HepG2 (cell line): ENCODE measurements around the gene L2HGDH. TPM values are rescaled to one million over a fixed set of nuclear protein-coding genes. Genes with fewer than 3 reads are reported as not detected.

Source experiments
- ATAC-seq: fragments of 200-7000 bp; cut with Tn5 transposase; 3 replicates; pipeline ENCODE4 v1.9.1; 2020; ENCODE audit warnings: mild to moderate bottlenecking, moderate library complexity
- BruUV-seq: library from RNA; stranded (reverse); fragments of 400-500 nt; replicated peaks from 2 replicates; lab custom pipeline; 2021; lab: Mats Ljungman, UMichigan
- CTCF ChIA-PET: fragments of 300-600 bp; formaldehyde crosslinking; extraction: SDS; loops from one replicate; lab custom pipeline; 2021; ENCODE audit warnings: low total read pairs, inconsistent platforms, low intra/inter-chr PET ratio; lab: Yijun Ruan, JAX
- POLR2A ChIA-PET: fragments of 350-600 bp; sonication (Branson Sonifier 250); formaldehyde crosslinking; loops from one replicate; lab custom pipeline; 2020; ENCODE audit warnings: antibody characterized with exemption, inconsistent platforms; lab: Yijun Ruan, JAX
- DNase-seq: peaks from one replicate; pipeline ENCODE4 v3.0.0-alpha.2; 2015; ENCODE audit warnings: low spot score
- FAIRE-seq: peaks from 3 replicates; lab custom pipeline; 2011; peaks lifted over from hg19 to GRCh38; lab: Jason Lieb, UNC
- H2AFZ ChIP-seq: one replicate; pipeline ENCODE4 v1.6.1; 2011; ENCODE audit warnings: low read length, inconsistent platforms
- H3K27ac ChIP-seq: fragments of 300-600 bp; 3 replicates; pipeline ENCODE4 v1.8.0; 2011; ENCODE audit warnings: mixed run types, mild to moderate bottlenecking, mixed read lengths, low read length, inconsistent platforms; ENCODE audit not compliant: insufficient read depth; ENCODE audit errors: extremely low read length
- H3K27me3 ChIP-seq, 2 experiments: fragments of 200-600 bp in 1 of 2; 2 replicates in 1 of 2; 3 replicates in 1 of 2; pipeline versions ENCODE4 v1.6.0 to v1.8.0; 2011; ENCODE audit warnings: low read length in 2 of 2, mild to moderate bottlenecking in 2 of 2, moderate library complexity in 2 of 2, inconsistent platforms in 1 of 2; ENCODE audit not compliant: insufficient read depth in 2 of 2, control insufficient read depth in 1 of 2
- H3K36me3 ChIP-seq, 2 experiments: fragments of 200-600 bp in 1 of 2; replicated peaks in 1 of 2; 2 replicates in 1 of 2; 3 replicates in 1 of 2; pipeline versions ENCODE4 v1.5.1 to v1.8.0; 2011; ENCODE audit warnings: low read length in 2 of 2, inconsistent platforms in 1 of 2; ENCODE audit not compliant: insufficient read depth in 2 of 2, control insufficient read depth in 1 of 2
- H3K4me1 ChIP-seq: 2 replicates; pipeline ENCODE4 v1.5.1; 2012; ENCODE audit warnings: low read length, inconsistent platforms; ENCODE audit not compliant: insufficient read depth
- H3K4me2 ChIP-seq: 2 replicates; pipeline ENCODE4 v1.6.0; 2011; ENCODE audit warnings: low read depth, low read length, inconsistent platforms
- H3K4me3 ChIP-seq, 3 experiments: fragments of 200-600 bp in 1 of 3; sonication (generic), shearing (Covaris generic) in 1 of 3; replicated peaks in 1 of 3; 2 replicates each; pipeline ENCODE4 v1.5.1; 2011 to 2016; ENCODE audit warnings: low read length in 3 of 3, inconsistent platforms in 2 of 3, low read depth in 2 of 3, mild to moderate bottlenecking in 2 of 3, control low read depth in 1 of 3, mixed read lengths in 1 of 3; ENCODE audit not compliant: insufficient read depth in 1 of 3
- H3K79me2 ChIP-seq: one replicate; pipeline ENCODE4 v1.6.1; 2011; ENCODE audit warnings: low read length, inconsistent platforms; ENCODE audit not compliant: insufficient read depth
- H3K9ac ChIP-seq: 2 replicates; pipeline ENCODE4 v1.6.0; 2011; ENCODE audit warnings: mild to moderate bottlenecking, low read depth, low read length, inconsistent platforms; ENCODE audit not compliant: insufficient read depth
- H3K9me3 ChIP-seq: 2 replicates; pipeline ENCODE4 v1.5.1; 2012; ENCODE audit warnings: mild to moderate bottlenecking, low read length
- H4K20me1 ChIP-seq: 2 replicates; pipeline ENCODE4 v1.6.0; 2011; ENCODE audit warnings: inconsistent platforms, mild to moderate bottlenecking, low read length, moderate library complexity; ENCODE audit not compliant: insufficient read depth
- ATF7-NPFF ChIP-seq: sonication (generic); formaldehyde crosslinking; IDR thresholded peaks from 2 replicates; pipeline ENCODE4 v1.8.1; 2023; ENCODE audit warnings: mild to moderate bottlenecking, low read depth, missing genetic modification reagents, moderate library complexity
- HNRNPUL1 ChIP-seq: fragments of 200-400 bp; formaldehyde crosslinking; IDR thresholded peaks from 2 replicates; pipeline ENCODE4 v1.6.1; 2017; ENCODE audit warnings: low read depth, mild to moderate bottlenecking, low read length, moderate library complexity
- KDM5B ChIP-seq: sonication (generic); formaldehyde crosslinking; IDR thresholded peaks from 2 replicates; pipeline ENCODE4 v1.4.0; 2020; ENCODE audit warnings: missing genetic modification reagents, mild to moderate bottlenecking, borderline replicate concordance
- NFKB2 ChIP-seq: sonication (generic); formaldehyde crosslinking; IDR thresholded peaks from 2 replicates; pipeline ENCODE4 v1.4.0; 2020; ENCODE audit warnings: missing genetic modification reagents, borderline replicate concordance
- PHF5A ChIP-seq: IDR thresholded peaks from one replicate; pipeline ENCODE4 v1.6.1; 2018; ENCODE audit warnings: low read depth, missing genetic modification reagents; ENCODE audit not compliant: unreplicated experiment
- PRMT3 ChIP-seq: sonication (generic); formaldehyde crosslinking; IDR thresholded peaks from 2 replicates; pipeline ENCODE4 v1.8.1; 2022; ENCODE audit warnings: low read depth, mild to moderate bottlenecking, moderate library complexity, missing genetic modification reagents, borderline replicate concordance
- RXRB ChIP-seq: IDR thresholded peaks from 2 replicates; pipeline ENCODE4 v1.6.1; 2016; ENCODE audit warnings: borderline replicate concordance, missing genetic modification reagents, missing compliant biosample characterization
- SRSF4 ChIP-seq: fragments of 200-400 bp; formaldehyde crosslinking; IDR thresholded peaks from one replicate; pipeline ENCODE4 v1.6.1; 2018; ENCODE audit warnings: mild to moderate bottlenecking, low read depth, low read length, moderate library complexity; ENCODE audit not compliant: poor library complexity, severe bottlenecking
- ZFP1 ChIP-seq: IDR thresholded peaks from 2 replicates; pipeline ENCODE4 v1.6.1; 2016
- ZNF234 ChIP-seq: sonication (generic); formaldehyde crosslinking; conservative IDR thresholded peaks from 2 replicates; pipeline ENCODE4 v1.5.1; 2020; ENCODE audit warnings: mild to moderate bottlenecking, missing genetic modification reagents
- ZNF33B ChIP-seq: sonication (generic); formaldehyde crosslinking; IDR thresholded peaks from 2 replicates; pipeline ENCODE4 v1.5.1; 2020; ENCODE audit warnings: mild to moderate bottlenecking, missing genetic modification reagents
- ZNF460 ChIP-seq: sonication (generic); formaldehyde crosslinking; IDR thresholded peaks from 2 replicates; pipeline ENCODE4 v1.5.1; 2020; ENCODE audit warnings: missing genetic modification reagents, mild to moderate bottlenecking, borderline replicate concordance
- ZNF496 ChIP-seq: sonication (generic); formaldehyde crosslinking; IDR thresholded peaks from 2 replicates; pipeline ENCODE4 v1.8.1; 2023; ENCODE audit warnings: mild to moderate bottlenecking, moderate library complexity, missing genetic modification reagents; ENCODE audit not compliant: insufficient replicate concordance
- ZNF768 ChIP-seq: sonication (generic); formaldehyde crosslinking; IDR thresholded peaks from 2 replicates; pipeline ENCODE4 v1.4.0; 2020; ENCODE audit warnings: missing genetic modification reagents
- ZNF891 ChIP-seq: sonication (generic); formaldehyde crosslinking; IDR thresholded peaks from 2 replicates; pipeline ENCODE4 v1.5.0; 2020; ENCODE audit warnings: mild to moderate bottlenecking, missing genetic modification reagents
- WGBS: methylation state at CpG from one replicate; pipeline ENCODE4 v1.1.6; 2017; ENCODE audit warnings: low lambda C conversion rate; 5-methylcytosine and 5-hydroxymethylcytosine counted together
- in situ Hi-C: cut with HindIII; loops from 2 replicates; pipeline ENCODE4 v1.10.0; 2017; ENCODE audit warnings: low pct_unique_long_range_greater_than_20kb; ENCODE audit not compliant: extremely low pct_ligation_motif_present
- intact Hi-C: fragments of 100-400 bp; cut with micrococcal nuclease; formaldehyde crosslinking; loops from one replicate; pipeline ENCODE4 v1.10.0; 2022; ENCODE audit not compliant: unreplicated experiment
- polyA plus RNA-seq, 8 experiments: library from polyadenylated mRNA; depleted of rRNA in 3 of 8; stranded (reverse) in 7 of 8; unstranded in 1 of 8; fragments of >200 nt; fragmentation: Illumina TruSeq in 4 of 8; extraction: Trizol in 4 of 8; gene quantifications; 2 replicates each; pipeline versions ENCODE4 v1.2.1 to v1.2.3, GENCODE V29; 2011 to 2016; ENCODE audit warnings: low read depth in 4 of 8, missing spikeins in 1 of 8, mixed read lengths in 1 of 8; ENCODE audit not compliant: insufficient read depth in 1 of 8
- total RNA-seq, 5 experiments: library from RNA; depleted of rRNA; stranded (reverse); fragments of >200 nt; fragmentation: Illumina TruSeq; extraction: Trizol; gene quantifications; 2 replicates each; pipeline ENCODE4 v1.2.3, GENCODE V29; 2016; ENCODE audit warnings: low read depth in 1 of 5
- TF ChIP-seq, protein P1 (sequence below): sonication (generic); formaldehyde crosslinking; conservative IDR thresholded peaks from 2 replicates; pipeline ENCODE4 v1.4.0; 2020; ENCODE audit warnings: missing genetic modification reagents

Gene L2HGDH
- total and polyA plus RNA-seq, 2 of the 13 experiments (the other 11 are each of a cell fraction or from before 2014, with no cell fraction given), result 3.3 to 5.0 TPM

- TF ChIP-seq, protein P1, sequence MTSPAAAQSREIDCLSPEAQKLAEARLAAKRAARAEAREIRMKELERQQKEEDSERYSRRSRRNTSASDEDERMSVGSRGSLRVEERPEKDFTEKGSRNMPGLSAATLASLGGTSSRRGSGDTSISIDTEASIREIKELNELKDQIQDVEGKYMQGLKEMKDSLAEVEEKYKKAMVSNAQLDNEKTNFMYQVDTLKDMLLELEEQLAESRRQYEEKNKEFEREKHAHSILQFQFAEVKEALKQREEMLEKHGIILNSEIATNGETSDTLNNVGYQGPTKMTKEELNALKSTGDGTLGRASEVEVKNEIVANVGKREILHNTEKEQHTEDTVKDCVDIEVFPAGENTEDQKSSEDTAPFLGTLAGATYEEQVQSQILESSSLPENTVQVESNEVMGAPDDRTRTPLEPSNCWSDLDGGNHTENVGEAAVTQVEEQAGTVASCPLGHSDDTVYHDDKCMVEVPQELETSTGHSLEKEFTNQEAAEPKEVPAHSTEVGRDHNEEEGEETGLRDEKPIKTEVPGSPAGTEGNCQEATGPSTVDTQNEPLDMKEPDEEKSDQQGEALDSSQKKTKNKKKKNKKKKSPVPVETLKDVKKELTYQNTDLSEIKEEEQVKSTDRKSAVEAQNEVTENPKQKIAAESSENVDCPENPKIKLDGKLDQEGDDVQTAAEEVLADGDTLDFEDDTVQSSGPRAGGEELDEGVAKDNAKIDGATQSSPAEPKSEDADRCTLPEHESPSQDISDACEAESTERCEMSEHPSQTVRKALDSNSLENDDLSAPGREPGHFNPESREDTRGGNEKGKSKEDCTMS (CRISPR knock-in tag), result no peak
- TF ChIP-seq ZNF891 (CRISPR knock-in tag), result no peak
- no peak for TF ChIP-seq ZNF460 (CRISPR knock-in tag)
- TF ChIP-seq ZFP1 (CRISPR knock-in tag), result no peak
- TF ChIP-seq RXRB (CRISPR knock-in tag), result no peak
- TF ChIP-seq ZNF234 (CRISPR knock-in tag), result no peak
- no peak for TF ChIP-seq SRSF4
- TF ChIP-seq ATF7-NPFF (CRISPR knock-in tag), result no peak
- TF ChIP-seq PHF5A (CRISPR knock-in tag), result no peak
Measured at GRCh38 chr14:50320283-50320682, 8.3 kb upstream of the L2HGDH start (continued).

GRCh38 chr14:50319721-50320120 is 7.7 kb upstream of the L2HGDH start:
- Histone ChIP-seq H3K9ac (no peak overlapping the region), H2AFZ (no peak overlapping the region), H3K9me3 (no peaks in the 10 kb centered on the region), H3K27me3 (no peaks in the 10 kb centered on the region), H3K79me2 (peaks cover 18% of the 10 kb centered on the region), H3K4me2 (no peak overlapping the region), H4K20me1 (0 out of 2 replicates have a peak, but pooled peaks cover 5% of the 10 kb centered on the region), H3K36me3 (peaks cover 1 to 18% of the 10 kb centered on the region in 2 experiments; a peak in 3 of 5 replicates), H3K4me1 (peaks cover 10% of the 10 kb centered on the region), H3K27ac (no peak overlapping the region), H3K4me3 (no peak overlapping the region)
- WGBS, result 91% methylated on average over 2 of the region's 2 CpGs
- intact Hi-C loops, result loop anchor here (5.0 kb wide), 1 partner anchor 78 kb away; the partner anchor contains the start of gene CDKL1
- DNase-seq, result no peak
- no peak for ATAC-seq
- CTCF ChIA-PET, result interaction anchor here (2.2 kb wide), 1 partner anchor 213 kb away, joined by 44 read pairs; the partner anchor contains the start of gene MAP4K5
- no peak for FAIRE-seq
- no TSS peak for BruUV-seq
- in situ Hi-C loops, result loop anchor here (5.0 kb wide), 1 partner anchor 208 kb away; no protein-coding TSS in a partner anchor
- POLR2A ChIA-PET, result interaction anchor here (2.2 kb wide), 1 partner anchor 8 kb away, joined by 19 read pairs; the partner anchor contains the start of genes DMAC2L and L2HGDH
- no peak for TF ChIP-seq HNRNPUL1
- TF ChIP-seq ZNF33B (CRISPR knock-in tag), result no peak
- no peak for TF ChIP-seq ZNF496 (CRISPR knock-in tag)
- TF ChIP-seq ZNF768, result no peak
- TF ChIP-seq KDM5B (CRISPR knock-in tag), result no peak
- no peak for TF ChIP-seq PRMT3 (CRISPR knock-in tag)
- no peak for TF ChIP-seq NFKB2
